C4-2B (cell line): Measurements from ENCODE around the gene PRICKLE2.

ENCODE experiments used
- ZFX ChIP-seq: fragments of 450-650 bp; IDR thresholded peaks from 2 replicates; pipeline ENCODE4 v1.6.1; 2017
- TF ChIP-seq, protein P1 (sequence below): fragments of 450-650 bp; conservative IDR thresholded peaks from 2 replicates; pipeline ENCODE4 v1.5.1; 2017; ENCODE audit warnings: mild to moderate bottlenecking

DNA sequence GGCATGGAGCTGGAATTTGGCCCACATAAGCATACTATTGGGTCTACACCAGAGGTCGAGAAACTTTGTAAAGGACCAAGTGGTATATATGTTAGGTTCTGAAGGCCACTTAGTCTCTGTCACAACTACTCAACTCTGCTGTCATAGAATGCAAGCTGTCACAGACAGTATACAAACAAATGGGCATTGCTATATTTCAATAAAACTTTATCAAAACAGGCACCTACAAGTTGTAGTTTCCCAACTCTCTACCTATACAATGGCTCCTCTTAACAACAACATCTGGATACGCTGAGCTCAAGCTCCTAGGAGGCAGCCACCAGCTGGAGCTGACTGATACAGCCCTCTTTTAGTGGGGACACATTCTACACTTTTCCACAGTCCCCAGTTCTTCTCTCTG is 15.7 kb upstream of the PRICKLE2 start:
- TF ChIP-seq, protein P1, sequence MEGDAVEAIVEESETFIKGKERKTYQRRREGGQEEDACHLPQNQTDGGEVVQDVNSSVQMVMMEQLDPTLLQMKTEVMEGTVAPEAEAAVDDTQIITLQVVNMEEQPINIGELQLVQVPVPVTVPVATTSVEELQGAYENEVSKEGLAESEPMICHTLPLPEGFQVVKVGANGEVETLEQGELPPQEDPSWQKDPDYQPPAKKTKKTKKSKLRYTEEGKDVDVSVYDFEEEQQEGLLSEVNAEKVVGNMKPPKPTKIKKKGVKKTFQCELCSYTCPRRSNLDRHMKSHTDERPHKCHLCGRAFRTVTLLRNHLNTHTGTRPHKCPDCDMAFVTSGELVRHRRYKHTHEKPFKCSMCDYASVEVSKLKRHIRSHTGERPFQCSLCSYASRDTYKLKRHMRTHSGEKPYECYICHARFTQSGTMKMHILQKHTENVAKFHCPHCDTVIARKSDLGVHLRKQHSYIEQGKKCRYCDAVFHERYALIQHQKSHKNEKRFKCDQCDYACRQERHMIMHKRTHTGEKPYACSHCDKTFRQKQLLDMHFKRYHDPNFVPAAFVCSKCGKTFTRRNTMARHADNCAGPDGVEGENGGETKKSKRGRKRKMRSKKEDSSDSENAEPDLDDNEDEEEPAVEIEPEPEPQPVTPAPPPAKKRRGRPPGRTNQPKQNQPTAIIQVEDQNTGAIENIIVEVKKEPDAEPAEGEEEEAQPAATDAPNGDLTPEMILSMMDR, result no peak
- no peak for TF ChIP-seq ZFX
